ENCODE results near the gene LMF1.

GRCh38 chr16:901149-901548 lies 69.6 kb downstream of the LMF1 start:
- TF ChIP-seq EZH2 (IDR thresholded peaks at IDR 0.05; ENCODE audit: low read length, unreplicated experiment) (no peak), CTCF (conservative IDR thresholded peaks at IDR 0.05; ENCODE audit: low read depth, low read length) (no peak)
